ENCODE data around the gene RENBP. TPM values are rescaled to one million over a fixed set of nuclear protein-coding genes. Genes with fewer than 3 reads are reported as not detected.

The RENBP gene
- total and polyA plus RNA-seq, 2 of the 13 experiments (the other 11 are each of a cell fraction or from before 2014, with no cell fraction given), result 1.4 to 2.6 TPM

- TF ChIP-seq ZNF280B (CRISPR knock-in tag; IDR thresholded peaks at IDR 0.05; ENCODE audit: borderline replicate concordance) (no peak), SYNCRIP (IDR thresholded peaks at IDR 0.05; ENCODE audit: insufficient read depth, low read depth, low read length) (no peak)
These were observed 46.5 kb downstream of the RENBP start (continued) for GRCh38 chrX:153897899-153898298.

- H3K4me3 ChIP-seq (replicated peaks in 1 of 3; ENCODE audit: insufficient read depth in 1 of 3, low read depth in 2 of 3, low read length in 3 of 3), result no peak overlapping the region
- H3K27me3 ChIP-seq (ENCODE audit: control insufficient read depth in 1 of 2, insufficient read depth in 2 of 2, low read length in 2 of 2), result peaks cover 0 to 19% of the 10 kb centered on the region in 2 experiments; a peak in 3 of 5 replicates
- H3K4me2 ChIP-seq (ENCODE audit: low read depth, low read length), result no peak overlapping the region
- WGBS (ENCODE audit: low lambda C conversion rate), result 39% methylated on average over 6 of the region's 6 CpGs
- ATAC-seq, result no peak
- H3K4me1 ChIP-seq (ENCODE audit: insufficient read depth, low read length), result no peaks in the 10 kb centered on the region
- no peak for DNase-seq (ENCODE audit: low spot score)
- CTCF ChIA-PET (ENCODE audit: low intra/inter-chr PET ratio, low total read pairs), result no interaction called here
- no peaks in the 10 kb centered on the region for H4K20me1 ChIP-seq (ENCODE audit: insufficient read depth, low read length)
- TF ChIP-seq ZNF879 (CRISPR knock-in tag; IDR thresholded peaks at IDR 0.05) (no peak), ZNF496 (CRISPR knock-in tag; IDR thresholded peaks at IDR 0.05; ENCODE audit: insufficient replicate concordance) (no peak), ZNF138 (CRISPR knock-in tag; IDR thresholded peaks at IDR 0.05; ENCODE audit: low read depth) (no peak), HOXA5 (CRISPR knock-in tag; IDR thresholded peaks at IDR 0.05) (no peak), PITX1 (CRISPR knock-in tag; IDR thresholded peaks at IDR 0.05) (no peak)
- H3K9me3 ChIP-seq (ENCODE audit: low read length), result no peaks in the 10 kb centered on the region
- POLR2A ChIA-PET, result no interaction called here
- no peaks in the 10 kb centered on the region for H3K36me3 ChIP-seq (replicated peaks in 1 of 2; ENCODE audit: control insufficient read depth in 1 of 2, insufficient read depth in 2 of 2, low read length in 2 of 2)
- BruUV-seq (replicated peaks), result no TSS peak
- H2AFZ ChIP-seq (ENCODE audit: low read length), result no peak overlapping the region
- H3K9ac ChIP-seq (ENCODE audit: insufficient read depth, low read depth, low read length), result no peak overlapping the region
- H3K79me2 ChIP-seq (ENCODE audit: insufficient read depth, low read length), result no peaks in the 10 kb centered on the region
- FAIRE-seq, result no peak
- in situ Hi-C loops (cut with HindIII; ENCODE audit: extremely low pct_ligation_motif_present, low pct_unique_long_range_greater_than_20kb) (no loop called here), intact Hi-C loops (cut with micrococcal nuclease; ENCODE audit: unreplicated experiment) (no loop called here)
- H3K27ac ChIP-seq (ENCODE audit: extremely low read length, insufficient read depth, low read length), result no peak overlapping the region
These were observed 55.3 kb downstream of the RENBP start for GRCh38 chrX:153889123-153889522.

Data from HepG2 (cell line).